ENCODE data around the gene NETO2.
"Not testable (repeated sequence)": the region's sequence is repeated elsewhere in the genome, so short reads cannot be mapped to it uniquely, and the experiment has no call there.

Gene NETO2

GRCh38 chr16:47143677-47144558 is at the start of gene NETO2:
Gene NETO2, minus strand, starts transcription at chr16:47143945. Its CDS starts 333 bp downstream, at chr16:47143612.
- no peak for DNase-seq

DNA sequence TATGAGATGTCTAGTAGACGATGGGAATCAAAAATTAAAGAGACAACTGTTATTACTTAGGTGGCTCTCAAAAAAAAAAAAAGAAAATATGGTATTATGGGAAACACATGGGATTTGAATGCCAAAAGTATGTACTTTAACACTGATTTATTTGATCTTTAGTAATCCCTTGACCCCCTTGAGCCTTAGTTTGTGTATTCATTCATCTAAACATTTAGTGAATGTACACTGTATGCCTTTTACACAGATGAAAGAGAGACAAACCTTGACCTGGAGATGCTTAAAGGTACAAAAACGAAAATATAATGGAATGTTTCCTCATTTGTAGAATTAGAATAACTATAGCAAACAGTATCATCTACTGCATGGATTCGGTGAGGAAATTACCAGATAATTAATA is 38.6 kb upstream of the NETO2 start:
- DNase-seq, result no peak

DNA sequence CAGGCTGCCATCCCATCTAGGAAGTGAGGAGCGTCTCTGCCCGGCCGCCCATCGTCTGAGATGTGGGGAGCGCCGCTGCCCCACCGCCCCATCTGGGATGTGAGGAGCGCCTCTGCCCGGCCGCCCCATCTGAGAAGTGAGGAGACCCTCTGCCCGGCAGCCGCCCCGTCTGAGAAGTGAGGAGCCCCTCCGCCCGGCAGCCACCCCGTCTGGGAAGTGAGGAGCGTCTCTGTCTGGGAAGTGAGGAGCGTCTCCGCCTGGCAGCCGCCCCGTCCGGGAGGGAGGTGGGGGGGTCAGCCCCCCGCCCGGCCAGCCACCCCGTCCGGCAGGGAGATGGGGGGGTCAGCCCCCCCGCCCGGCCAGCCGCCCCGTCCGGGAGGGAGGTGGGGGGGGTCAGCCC is 37.3 kb upstream of the NETO2 start:
- DNase-seq, result not testable (repeated sequence)

GRCh38 chr16:47180073-47180472 is 36.3 kb upstream of the NETO2 start:
- DNase-seq, result no peak

GRCh38 chr16:47175152-47175551 is 31.4 kb upstream of the NETO2 start:
- no peak for DNase-seq

- DNase-seq, result no peak
These were observed 19.1 kb upstream of the NETO2 start for GRCh38 chr16:47162670-47163420.

DNA sequence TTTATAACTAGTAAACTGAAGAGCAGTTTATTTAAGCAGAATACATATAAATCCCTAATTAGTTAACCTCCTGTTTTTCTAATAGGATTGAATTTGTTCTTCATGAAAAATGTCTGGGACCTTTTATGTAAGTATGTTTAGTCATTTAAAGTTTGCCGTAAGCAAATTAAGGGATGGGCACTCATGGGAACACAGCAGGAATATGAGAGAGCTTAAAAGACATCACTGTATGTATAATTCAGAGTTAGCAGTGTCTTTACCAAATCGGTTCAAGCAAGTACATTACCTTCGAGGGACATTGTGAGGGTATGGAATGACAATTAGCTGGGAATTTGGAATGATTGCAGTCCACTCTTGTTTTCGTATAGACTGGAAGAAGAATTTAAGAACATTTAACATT is 17.7 kb upstream of the NETO2 start:
- DNase-seq, result no peak

DNA sequence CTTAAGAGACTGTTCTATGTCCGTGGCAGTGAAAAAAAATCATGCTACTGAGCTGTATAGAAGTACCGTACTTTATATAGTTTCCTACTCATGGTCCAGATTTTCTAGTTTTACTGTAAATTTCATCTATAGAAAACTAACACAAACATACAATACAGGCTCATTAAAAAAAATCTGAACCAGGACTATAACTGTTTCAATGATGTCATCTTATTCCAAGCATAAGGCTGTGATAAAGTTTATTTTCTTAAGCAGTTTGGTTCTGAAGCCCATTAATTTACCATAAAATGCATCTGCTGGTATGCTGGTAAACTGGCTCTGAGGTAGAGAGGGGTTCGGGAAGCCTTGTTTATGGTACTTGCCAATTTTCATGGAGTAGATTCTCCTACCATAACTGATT is 16.7 kb upstream of the NETO2 start:
- DNase-seq, result no peak

- no peak for DNase-seq
These were observed 15.2 kb upstream of the NETO2 start for GRCh38 chr16:47158992-47159391.

DNA sequence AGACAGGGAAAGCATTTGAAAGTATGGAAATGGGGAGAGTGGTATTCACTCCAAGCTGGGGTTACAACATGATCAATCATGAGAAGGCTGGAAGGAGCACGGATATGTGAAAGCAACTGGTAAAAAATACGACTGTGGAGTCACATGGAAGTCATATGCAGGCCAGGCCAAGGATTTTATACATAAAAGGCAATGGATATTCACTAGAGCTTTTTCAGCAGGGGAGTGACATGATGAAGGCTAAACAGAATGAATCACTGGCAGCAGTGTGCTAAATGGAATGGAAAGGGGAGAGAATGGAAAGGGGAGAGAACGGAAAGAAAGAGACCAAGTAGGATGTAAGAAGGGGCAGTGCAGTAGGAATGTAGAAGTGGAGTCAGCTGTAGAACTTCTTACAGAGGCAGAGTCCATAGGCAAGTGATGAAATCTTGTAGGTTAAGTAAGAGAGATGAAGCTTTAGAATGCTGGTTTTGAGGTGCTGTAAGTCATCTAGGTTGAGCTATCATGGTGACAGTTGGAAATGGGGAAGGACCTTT is 13.0 kb upstream of the NETO2 start:
- no peak for DNase-seq

DNA sequence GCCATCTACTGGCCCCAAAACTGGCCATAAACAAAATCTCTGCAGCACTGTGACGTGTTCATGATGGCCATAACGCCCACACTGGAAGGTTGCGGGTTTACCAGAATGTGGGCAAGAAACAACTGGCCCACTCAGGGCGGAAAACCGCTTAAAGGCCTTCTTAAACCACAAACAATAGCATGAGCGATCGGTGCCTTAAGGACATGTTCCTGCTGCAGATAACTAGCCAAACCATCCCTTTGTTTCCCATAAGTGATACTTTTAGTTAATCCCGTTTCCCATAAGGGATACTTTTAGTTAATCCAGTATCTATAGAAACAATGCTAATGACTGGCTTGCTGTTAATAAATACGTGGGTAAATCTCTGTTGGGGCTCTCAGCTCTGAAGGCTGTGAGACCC is 8.8 kb upstream of the NETO2 start:
- DNase-seq, result not testable (repeated sequence)

DNA sequence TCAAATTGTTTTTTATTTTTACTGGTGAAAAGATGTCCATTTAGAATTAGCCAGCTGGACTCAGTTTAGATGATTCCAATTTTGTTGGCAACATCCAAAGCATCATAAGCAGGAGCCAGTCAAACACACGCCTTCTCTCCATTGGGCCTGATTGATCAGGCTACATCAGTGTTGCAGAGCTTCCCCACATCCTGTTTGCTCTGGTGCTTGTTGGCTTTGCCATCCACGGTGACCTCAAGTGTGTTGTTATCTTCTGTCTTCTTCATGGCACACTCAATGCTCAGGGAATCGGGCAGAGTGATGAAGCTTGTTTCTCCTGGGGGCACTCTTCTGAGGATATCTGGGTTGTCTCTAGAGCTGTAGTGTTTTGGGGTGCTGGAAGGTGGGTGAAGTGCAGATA is 6.3 kb upstream of the NETO2 start:
- no peak for DNase-seq

GRCh38 chr16:47144559-47144877 is 773 bp upstream of the NETO2 start:
- no peak for DNase-seq

- peak; percentile 4 for DNase-seq
These were observed 696 bp downstream of the NETO2 start for GRCh38 chr16:47142821-47143676.

GRCh38 chr16:47142486-47142820 is 1.3 kb downstream of the NETO2 start:
- DNase-seq, result no peak

GRCh38 chr16:47141773-47142485 is 1.8 kb downstream of the NETO2 start:
- peak; percentile 72 for DNase-seq

DNA sequence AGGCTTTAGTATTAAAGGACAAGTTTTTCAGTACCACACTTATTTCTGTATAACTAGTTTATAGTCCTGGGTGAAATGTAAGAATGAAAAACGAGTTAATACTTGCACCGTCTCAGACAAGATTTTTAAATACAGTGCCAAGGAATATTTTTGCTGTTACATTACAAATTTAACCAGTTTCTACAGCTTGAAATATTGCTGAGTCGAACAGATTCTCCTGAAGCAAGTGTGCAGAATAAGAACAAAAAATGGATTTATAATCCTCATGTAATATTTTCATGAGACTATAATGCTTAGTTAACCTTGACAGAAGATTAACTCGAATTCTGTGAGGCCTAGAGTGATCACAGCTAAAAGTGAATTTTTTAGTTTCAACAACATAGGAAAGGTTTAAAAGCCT is 3.1 kb downstream of the NETO2 start:
- no peak for DNase-seq

- no peak for DNase-seq
These were observed 4.1 kb downstream of the NETO2 start for GRCh38 chr16:47139561-47140185.

DNA sequence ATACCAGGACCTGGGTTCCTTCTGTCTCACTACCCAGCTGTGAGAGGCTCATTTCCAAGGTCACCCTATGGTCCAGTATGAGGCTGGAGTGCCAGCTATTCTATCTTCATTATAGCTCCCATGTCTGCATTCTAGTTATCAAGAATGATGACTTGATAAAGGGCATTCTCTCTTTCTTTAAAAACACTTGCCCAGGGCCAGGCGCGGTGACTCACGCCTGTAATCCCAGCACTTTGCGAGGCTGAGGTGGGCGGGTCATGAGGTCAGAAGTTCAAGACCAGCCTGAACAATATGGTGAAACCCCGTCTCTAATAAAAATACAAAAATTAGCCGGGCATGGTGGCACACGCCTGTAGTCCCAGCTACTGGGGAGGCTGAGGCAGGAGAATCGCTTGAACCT is 5.8 kb downstream of the NETO2 start:
- DNase-seq, result not testable (repeated sequence)

- DNase-seq, result peak; percentile 6
These were observed 7.5 kb downstream of the NETO2 start for GRCh38 chr16:47136099-47136842.

DNA sequence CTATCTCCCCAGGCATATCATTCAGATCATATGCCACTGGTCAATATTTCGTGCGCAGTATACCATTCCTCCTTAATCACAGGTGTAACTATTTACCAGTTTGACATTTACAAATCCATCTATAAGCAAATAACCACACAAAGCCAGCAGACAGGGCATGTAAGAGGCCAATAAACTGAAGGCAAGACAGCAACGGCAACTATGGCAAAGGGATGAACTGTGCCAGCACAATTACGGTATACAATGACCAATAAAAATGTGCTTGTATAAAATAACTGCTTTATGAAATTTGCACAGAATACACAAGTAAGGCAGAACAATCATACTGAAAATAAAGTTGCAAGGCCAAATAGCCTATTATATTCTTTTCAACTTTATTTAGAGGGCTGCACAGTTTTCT is 9.2 kb downstream of the NETO2 start:
- DNase-seq, result no peak
